ENCODE measurements around the gene DGKZ.

Gene DGKZ

DNA sequence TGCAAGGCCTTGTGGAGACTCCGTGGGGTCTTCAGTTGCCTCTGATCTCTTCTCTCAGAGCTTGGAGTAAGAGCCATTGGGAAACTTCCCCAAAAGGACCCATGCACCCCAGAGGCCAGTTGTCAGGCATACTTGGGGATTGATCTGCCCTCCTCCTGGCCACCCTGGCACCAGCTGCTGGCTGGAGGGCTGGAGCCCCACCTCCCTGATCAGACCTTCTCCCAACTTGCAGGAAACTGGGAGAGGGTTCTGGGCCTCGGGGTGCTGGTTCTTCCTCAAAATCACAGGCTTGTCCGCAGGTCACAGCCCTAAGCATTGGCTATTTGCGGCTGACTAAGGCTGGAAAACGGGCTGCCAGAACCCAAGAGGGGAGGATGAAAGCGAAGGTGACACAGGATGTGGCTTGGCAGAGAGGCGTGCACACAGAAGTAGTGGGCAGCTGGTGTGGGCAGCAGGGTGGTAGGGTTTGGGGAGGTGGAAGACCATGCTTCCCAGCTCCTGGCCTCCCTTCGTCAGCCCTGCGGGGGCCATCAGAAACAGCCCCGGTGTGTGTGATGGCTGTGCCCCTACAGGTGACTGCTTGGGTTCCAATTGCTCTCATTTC, 1.3 kb upstream of the DGKZ start:
- DNase-seq (ENCODE audit: low spot score): peak; percentile 70

DNA sequence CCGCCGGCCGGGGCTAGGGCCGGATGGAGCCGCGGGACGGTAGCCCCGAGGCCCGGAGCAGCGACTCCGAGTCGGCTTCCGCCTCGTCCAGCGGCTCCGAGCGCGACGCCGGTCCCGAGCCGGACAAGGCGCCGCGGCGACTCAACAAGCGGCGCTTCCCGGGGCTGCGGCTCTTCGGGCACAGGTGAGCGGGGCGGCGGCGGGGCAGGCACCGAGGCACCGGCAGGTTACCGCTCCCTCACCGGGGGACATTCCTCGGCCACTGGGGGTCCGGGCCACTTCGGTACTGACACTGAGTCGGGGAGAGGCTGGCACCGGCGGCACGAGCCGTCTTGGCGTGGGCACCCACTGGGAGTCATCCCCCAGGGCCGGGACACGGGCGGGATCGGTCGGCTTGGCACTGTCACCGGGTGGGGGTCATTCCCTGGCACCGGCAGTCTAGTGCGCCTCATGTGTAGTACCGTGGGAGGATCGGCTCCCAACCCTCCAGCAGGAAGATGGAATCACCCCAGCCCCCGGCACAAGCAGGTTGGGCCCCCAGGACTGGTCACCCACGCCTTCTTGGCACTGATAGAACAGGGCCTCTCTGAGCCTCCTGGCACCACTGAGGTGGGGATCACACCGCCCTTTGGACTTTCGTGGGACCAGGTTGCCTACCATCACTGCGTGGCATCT, 511 bp downstream of the DGKZ start:
- no peak for DNase-seq (ENCODE audit: low spot score)

DNA sequence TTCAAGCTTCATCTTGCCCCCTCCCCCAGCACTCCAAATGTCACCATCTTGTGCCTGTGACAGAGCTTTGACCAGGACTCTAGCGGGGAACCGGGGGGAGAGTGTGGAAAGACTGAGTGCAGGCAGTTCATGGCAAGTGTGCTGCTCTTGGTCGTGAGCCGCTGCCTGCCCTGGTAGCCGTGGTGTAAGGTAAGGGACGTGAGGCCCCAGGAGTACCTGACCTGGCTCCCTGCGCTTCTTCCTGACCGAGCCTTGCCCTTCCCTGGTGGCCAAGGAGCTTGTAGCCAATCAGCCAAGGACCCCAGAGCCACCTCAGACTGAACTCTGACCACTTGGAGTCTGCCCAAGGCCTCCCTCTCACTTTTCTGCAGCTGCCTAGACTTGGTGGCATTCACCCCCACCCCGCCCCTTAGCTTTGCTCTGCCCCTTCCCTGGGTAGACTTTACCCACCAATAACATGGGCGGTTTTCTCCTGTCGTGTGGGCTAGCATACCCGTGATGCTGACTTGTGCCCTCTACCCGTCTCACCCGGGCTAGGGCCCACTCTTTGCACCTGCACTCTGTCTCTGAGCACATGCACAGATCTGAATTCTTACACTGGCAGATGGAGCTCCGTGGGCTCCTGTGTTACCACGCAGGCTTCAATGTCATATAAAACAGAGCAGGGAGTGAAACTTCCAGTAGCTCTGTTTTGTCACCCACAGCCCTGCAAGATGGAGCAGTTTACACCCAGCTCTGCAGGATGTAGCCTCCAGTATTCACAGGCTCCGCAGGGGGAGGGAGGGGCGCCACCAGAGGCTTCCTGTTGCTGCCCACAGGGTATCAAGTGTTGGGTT, 1.5 kb downstream of the DGKZ start:
- no peak for DNase-seq (ENCODE audit: low spot score)

DNA sequence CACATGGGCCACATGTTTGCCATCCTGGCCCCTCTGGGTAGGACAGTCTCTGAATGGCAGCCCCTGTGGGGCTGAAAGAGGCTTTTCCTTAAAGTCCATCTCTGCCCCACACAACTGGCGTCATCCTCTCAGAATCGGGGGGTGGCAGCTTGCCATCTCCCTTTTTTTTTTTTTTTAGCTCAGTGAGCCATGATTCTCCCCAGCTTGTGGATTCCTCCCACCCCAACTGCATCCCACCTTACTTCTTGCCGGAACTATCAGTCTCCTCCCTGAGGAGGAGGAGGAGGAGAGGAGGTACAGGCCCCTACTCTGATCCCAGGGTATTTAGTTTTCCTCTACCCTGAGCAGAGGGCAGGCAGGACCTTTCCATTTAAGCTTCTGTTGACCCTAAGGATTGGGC, 3.4 kb downstream of the DGKZ start:
- DNase-seq (ENCODE audit: low spot score): no peak

DNA sequence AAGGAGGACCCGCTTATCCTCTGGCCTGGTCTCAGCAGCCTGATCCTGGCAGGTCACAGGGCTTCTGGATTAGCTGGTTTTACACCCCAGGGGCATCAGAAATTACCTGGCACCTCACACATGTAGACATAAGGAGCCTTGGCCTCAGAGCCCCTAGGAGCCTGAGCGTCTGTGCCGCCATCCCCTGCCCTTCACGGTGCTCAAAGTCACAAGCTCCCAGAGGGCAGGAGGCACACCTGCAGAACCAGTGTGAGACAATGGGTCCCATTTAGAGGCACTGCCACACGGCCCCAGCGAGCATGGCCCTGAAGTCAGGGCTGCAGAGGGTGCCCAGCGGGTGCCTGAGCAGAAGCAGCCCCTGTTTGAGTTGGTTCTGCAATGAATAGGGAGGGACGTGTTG, 3.9 kb downstream of the DGKZ start:
- no peak for DNase-seq (ENCODE audit: low spot score)

DNA sequence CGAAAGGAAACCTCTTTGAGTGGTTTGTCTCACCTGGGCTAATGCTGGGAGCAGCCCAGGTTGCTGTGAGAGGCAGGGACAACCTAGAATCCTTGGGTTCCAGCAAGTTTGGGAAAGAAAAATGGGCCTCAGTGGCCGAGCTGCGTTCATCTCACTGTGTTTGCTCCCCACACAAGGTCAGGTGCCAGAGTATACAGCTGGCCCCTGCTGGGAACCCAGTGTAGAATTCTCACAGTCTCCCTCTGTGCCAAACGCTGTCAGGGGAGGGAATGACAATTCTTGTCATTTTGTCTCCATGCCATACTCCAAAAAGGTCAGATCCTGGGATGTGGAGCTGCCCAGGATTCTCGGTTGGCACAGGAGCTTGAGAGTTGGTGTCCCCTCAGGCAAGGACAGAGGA, 4.3 kb downstream of the DGKZ start:
- DNase-seq (ENCODE audit: low spot score): no peak

DNA sequence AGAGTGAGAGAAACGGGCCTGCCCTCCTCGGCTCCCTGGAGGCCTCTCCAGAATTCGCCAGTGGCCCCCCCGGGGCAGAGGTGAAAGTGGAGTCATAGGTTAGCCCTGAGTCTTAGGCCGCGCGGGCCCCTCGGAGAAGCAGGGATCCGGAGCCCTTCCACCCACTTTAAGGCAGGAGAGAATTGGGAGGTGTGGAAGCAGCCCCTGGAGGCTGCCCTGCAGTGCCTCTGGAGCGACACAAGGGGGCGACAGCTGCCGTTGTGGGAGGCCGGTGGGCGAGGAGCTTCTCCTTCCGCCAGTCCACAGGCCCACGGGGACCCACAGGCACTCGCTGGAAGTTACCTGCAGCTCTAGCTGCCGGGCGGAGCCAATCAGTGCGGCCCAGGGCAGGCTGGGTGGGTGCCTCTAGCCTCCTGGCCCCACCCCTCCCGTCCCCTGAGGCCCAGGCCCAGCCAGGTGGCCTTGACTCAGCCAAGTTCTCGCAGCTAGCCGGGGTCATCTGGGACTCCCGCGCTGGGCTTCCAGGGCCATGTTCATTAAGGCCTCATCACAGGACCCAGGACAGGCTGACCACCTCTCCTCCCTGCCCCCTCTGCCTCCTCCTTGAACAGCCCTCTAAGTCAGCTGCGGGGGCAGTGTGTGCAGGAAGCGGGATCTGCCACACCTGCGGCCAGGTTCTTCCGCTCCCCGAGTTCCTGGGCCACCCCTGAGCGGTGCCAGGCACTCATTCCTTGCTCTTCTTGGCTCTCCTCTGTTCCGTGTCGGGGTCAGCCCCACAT, 5.0 kb downstream of the DGKZ start:
- DNase-seq (ENCODE audit: low spot score): no peak

DNA sequence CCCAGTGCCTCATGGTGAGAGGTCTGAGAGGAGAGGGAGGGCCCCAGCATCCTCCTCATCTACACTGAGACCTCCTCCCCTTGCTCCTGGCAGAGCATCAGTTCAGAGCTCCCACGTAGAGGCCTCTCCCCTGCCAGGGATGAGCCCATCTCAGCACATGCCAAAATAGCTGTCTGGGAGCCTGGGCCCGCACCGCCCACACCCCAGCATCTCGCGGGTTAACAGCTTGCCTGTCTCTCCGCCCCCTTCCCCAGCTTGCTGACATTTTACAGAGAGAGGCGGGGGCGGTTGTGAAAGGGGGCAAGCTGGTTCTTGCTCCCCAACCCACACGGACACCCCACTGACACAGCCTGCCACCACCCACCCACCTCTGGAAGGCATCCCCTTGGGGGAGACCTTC, 6.4 kb downstream of the DGKZ start:
- DNase-seq (ENCODE audit: low spot score): no peak

DNA sequence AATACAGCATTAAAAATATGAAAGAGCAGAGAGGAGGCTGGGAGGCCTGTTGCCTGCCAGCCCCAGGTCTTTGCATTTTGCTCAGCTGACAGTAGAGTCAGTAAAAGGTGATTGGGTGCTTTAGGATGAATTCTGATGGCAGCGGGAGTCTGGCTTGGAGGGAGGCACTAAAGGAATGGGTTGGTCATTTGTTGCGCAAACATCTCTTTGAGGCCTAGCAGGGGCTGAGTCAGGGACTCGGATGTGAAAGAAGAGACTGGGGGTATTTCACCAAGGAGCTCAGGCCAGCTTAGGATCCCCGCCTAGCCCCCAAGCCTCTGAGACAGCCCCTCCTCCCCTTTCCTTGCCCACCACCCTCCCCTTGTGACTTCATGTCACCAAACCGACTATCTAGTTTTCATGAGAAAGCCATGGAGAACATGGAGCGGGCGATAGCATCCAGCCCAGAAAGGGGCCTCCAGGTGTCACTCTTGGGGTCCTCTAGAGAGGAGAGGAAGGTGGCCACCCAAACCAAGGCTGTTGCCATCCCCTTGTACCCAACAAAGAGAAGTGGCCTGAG, 9.7 kb downstream of the DGKZ start:
- DNase-seq (ENCODE audit: low spot score): no peak

DNA sequence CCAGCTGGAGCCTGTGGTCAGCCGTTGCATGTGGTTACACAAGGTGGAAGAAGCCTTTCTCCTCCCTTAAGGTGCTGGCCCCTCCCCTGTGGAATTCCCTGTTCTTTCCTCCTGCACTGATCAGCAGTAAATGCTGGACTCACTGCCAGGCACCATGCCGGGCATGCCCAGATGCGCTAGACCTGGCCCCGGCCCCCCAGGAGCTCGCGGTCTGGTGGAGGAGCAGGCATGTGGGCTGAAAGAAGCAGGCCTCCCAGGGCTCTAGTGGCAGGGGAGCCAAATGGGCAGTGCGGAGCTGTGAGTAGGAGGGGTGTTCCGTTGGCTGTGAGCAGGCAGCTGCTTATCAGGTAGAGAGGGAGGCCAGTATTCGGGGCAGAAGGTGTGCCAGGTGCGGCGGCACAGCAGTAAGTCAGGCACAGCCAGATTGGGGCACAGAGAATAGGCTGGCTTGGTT, 10.2 kb downstream of the DGKZ start:
- DNase-seq (ENCODE audit: low spot score): no peak

DNA sequence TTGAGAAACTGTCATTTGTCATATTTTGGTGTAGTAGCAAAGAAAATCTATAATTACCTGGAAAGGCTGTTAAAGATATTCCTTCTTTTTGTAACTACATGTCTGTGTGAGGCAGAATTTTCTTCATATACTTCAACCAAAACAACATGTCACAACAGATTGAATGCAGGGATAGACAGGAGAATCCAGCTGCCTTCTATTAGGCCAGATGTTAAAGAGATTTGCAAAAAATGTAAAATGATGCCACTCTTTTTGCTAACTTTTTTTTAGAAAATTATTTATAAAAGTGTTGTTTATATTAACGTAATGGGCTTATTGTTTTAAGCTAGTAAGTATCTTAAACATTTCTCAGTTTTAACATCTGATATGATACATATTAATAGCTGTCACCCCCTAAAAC, 12.7 kb downstream of the DGKZ start:
- no peak for DNase-seq (ENCODE audit: low spot score)

DNA sequence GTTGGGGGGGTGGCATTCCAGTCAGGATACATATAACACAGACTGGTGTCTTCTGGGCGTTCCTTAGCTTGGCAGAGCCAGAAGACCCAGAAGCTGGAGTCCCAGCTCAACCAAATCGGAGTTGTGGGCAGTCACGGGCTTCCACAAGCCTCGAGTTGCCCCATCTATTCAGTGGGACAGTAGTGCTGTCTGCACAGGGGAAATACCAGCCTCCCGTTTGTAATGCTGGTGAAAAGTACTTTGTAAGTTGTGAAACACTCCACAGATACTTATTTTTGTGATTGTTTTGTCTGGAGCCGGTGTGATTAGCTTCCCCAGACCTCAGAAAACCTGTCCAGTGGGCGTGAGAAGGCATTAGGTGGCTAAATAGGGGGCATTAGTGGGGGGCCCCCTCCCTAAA, 13.6 kb downstream of the DGKZ start:
- DNase-seq (ENCODE audit: low spot score): no peak

DNA sequence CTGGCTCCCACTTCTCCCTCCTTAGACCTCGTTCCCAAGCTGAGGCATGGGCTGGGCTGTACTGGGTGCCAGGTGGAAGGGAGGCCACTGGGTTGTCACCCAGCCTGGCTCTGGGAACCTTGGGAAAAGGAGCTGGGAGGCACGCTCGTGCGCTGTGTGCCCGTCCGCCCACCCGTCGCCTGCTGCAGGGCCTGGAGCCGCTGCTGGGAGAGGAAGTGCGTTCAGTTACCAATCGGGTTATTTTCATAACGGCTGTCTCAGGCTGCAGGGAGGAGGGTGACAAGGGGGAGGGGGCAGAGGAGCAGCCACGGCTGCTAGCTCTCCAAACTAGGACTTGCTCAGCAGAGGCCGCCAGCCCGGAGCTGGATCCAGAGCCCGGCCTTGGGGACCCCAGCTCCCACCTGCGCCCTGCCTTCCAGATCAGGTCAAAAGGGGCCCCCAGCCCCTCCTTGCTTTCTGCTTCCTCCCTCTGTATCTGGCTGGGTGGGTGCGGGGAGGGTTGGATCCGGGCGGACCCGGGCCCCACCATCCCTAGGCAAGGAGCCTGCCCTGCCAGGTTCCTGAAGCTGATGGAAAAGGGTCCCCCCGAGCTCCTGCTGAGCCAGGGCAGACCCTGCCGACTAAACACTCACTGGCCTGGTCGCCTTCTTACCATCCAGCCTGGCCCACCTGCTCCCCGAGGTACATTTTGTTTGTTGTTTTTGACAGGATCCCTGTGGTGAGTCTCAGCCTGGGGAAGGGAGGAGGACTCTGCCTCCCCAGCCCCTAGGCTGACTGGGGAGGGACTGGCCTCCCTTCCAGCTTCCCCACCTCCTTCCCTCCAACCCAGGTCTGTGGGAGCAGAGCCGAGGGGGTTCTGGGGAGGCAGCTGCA, 14.3 kb downstream of the DGKZ start:
- DNase-seq (ENCODE audit: low spot score): no peak

DNA sequence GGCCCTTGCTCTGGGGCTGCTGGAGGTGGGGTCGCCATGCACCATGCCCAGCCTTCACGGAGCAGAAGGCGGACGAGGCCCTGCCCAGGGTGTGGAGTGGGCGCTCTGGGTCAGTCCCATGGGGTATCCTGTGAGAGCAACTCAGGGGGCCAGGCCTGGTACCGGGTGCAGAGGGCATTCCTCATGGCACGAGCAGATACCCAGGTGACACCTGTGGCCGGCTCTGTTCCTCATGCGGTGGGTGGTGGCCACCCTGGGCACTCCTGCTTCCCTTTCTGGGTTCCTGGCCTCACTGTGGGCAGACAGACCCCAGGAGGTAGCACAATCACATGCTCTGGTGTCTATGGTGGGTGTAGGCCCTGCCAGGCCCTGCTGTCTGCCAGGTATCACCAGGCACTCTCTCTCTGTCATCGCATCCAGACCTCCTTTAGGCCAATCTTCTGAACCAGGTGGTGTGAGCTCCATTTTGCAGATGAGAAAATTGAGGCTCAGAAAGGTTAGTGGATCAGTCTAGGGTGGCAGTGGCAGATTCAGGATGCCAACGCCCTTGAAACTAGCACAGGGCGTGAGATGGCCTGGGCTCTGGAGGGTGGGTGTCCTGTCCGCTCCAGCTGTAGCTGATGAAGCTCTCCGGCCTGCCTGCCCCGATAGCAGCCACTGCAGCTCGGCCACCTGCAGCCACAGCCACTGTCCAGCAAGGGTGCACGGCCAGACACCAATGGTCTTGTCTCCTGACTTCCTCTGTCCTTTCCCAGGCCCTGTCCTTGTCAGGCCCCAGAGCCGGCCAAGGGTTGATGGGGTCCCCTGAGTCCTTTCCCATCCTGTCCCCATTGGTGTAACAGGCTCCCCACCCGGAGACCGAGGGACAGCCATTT, 15.1 kb downstream of the DGKZ start:
- DNase-seq (ENCODE audit: low spot score): no peak

DNA sequence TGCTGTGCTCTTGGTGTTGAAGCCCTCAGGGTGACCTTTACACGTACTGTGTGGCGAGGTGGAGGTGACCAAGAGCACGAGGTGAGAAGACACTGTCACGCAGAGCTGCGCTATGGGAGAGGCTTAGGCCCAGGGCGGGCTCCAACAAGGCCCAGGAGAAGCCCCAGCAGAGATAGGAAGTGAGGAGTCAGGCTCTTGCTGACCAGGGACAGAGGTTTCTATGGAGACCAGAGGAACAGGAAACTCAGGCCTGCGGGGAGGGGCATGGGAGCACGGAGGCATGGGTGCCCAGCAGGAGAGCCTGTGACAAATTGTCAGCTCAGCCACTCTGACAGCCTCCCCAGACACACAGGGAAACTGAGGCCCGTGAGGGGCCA, 15.8 kb downstream of the DGKZ start:
- DNase-seq (ENCODE audit: low spot score): peak; percentile 67

DNA sequence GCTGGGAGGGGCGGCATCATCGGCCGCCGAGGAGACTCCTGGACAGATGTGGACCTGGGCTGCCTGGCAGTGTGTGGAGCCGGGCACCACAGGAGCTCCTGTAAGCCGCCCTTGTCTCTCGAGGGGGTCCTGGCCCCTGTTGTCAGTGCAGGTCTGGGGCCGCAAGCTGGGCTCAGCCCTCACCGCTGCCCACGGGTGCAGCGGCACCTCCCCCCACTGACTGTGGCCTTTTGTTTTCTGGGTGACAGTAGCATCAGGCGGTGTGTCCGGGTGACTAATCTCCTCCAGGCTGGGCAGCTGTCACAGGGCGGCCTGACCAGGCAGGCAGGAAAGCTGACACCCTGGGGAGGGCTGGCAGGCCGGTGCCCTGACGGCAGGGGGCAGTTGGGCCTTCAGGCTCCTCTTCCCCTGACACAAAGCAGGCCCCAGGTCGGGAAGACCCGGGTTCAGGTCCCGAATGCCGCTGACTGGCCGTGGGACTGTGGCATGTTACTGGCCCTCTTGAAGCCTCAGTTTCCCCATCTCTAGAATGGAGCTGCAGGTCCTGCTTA, 16.3 kb downstream of the DGKZ start:
- peak; percentile 83 for DNase-seq (ENCODE audit: low spot score)

DNA sequence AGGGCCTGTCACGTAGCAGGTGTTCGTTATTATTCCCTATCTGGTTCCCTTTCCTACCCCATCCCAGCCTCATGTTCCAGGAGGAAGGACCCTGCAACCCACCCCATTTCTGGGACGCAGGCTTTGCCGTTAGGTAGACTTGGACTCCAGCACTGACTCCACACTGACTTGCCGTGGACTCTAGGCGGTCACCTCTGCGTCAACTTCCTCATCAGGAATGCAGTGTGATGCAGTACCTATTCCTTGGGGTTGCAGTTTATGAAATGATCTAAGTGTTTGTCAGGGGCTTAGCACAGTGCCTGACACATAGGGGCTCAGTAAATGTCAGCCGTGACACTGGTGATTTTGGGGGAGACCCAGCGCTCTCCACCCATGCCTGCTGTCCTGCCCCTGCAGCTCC, 16.8 kb downstream of the DGKZ start:
- no peak for DNase-seq (ENCODE audit: low spot score)

DNA sequence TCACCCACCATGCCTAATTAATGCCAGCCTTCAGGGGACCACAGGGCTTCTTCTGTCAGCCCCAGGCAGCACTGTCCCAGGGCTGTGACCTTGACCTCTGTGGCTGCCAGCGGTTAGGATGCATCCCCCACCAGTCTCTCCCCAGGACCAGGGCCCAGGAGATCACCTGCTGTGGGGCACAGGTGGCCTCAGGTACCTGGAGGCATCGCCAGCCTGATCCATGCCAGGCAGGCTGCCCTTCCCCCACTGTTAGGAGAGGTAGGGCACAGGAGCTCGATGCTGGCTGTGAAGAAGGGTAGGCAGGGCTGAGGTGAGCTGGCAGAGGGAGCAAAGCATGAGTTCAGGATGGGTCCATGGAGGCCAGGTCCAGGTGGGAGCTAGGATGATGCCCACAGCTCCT, 17.5 kb downstream of the DGKZ start:
- no peak for DNase-seq (ENCODE audit: low spot score)

DNA sequence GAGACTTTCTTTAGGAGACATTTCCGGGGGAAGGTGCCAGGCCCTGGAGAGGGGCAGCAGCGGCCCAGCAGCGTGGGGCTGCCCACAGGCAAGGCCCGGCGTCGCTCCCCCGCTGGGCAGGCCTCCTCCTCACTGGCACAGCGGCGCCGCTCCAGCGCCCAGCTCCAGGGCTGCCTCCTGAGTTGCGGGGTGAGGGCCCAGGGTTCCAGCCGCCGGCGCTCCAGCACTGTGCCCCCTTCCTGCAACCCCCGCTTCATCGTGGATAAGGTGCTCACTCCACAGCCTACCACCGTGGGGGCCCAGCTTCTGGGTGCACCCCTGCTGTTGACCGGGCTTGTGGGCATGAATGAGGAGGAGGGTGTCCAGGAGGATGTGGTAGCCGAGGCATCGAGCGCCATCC, 19.0 kb downstream of the DGKZ start:
- no peak for DNase-seq (ENCODE audit: low spot score)

DNA sequence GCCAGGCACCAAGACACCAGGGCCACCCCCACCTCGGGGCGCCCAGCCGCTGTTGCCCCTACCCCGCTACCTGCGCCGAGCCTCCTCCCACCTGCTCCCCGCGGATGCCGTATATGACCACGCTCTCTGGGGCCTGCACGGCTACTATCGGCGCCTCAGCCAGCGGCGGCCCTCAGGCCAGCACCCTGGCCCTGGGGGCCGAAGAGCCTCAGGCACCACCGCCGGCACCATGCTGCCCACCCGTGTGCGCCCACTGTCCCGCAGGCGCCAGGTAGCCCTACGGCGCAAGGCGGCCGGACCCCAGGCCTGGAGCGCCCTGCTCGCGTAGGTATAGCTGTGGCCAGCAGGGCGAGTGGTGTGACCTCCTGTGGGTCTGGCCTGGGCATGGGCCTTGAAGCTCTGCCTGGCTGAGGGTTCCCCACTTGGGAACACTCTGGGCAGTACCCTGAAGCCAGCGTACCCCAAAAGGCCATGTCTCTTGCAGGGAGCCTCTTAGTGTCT, 19.4 kb downstream of the DGKZ start:
- no peak for DNase-seq (ENCODE audit: low spot score)

All from SW480 (cell line).